ENCODE data around the gene FGR.

FGR gene

GRCh38 chr1:27572679-27573426, 62.1 kb downstream of the FGR start:
- Histone ChIP-seq H3K27me3 (ENCODE audit: control insufficient read depth, low read length) (peaks cover 16% of the 10 kb centered on the region; the same call in 1 of the 2 replicates), H3K4me1 (ENCODE audit: control insufficient read depth, low read length) (peaks cover 57% of the 10 kb centered on the region), H3K79me2 (ENCODE audit: control insufficient read depth, low read length) (no peaks in the 10 kb centered on the region; the same call in 1 of the 2 replicates), H3K9me2 (replicated peaks; ENCODE audit: control insufficient read depth, low read length) (no peaks in the 10 kb centered on the region), H3K36me3 (ENCODE audit: control insufficient read depth, low read length) (no peaks in the 10 kb centered on the region), H3K4me3 (ENCODE audit: low read length) (no peak overlapping the region), H3F3A (ENCODE audit: control insufficient read depth, insufficient read depth) (peaks cover 8% of the 10 kb centered on the region; the same call in 1 of the 2 replicates), H3K4me2 (ENCODE audit: low read length) (no peak overlapping the region), H4K20me1 (ENCODE audit: control insufficient read depth, insufficient read depth, low read depth, low read length) (peaks cover 20% of the 10 kb centered on the region; the same call in 1 of the 2 replicates), H3K9me3 (ENCODE audit: control insufficient read depth, insufficient read depth, low read length) (no peaks in the 10 kb centered on the region), H3K27ac (ENCODE audit: low read depth, low read length) (no peak overlapping the region)
- TF ChIP-seq EZH2phosphoT487 (IDR thresholded peaks at IDR 0.05; ENCODE audit: borderline replicate concordance, low read length) (no peak), CTCF (IDR thresholded peaks at IDR 0.05; ENCODE audit: low read depth, low read length, poor library complexity, severe bottlenecking) (no peak)

GRCh38 chr1:27572019-27572678, 62.8 kb downstream of the FGR start:
- Histone ChIP-seq H4K20me1 (ENCODE audit: control insufficient read depth, insufficient read depth, low read depth, low read length) (peaks cover 20% of the 10 kb centered on the region; the same call in 1 of the 2 replicates), H3K27me3 (ENCODE audit: control insufficient read depth, low read length) (peaks cover 16% of the 10 kb centered on the region; the same call in 1 of the 2 replicates), H3K4me3 (ENCODE audit: low read length) (no peak overlapping the region), H3K27ac (ENCODE audit: low read depth, low read length) (no peak overlapping the region), H3K36me3 (ENCODE audit: control insufficient read depth, low read length) (no peaks in the 10 kb centered on the region), H3K4me1 (ENCODE audit: control insufficient read depth, low read length) (peaks cover 54% of the 10 kb centered on the region), H3K79me2 (ENCODE audit: control insufficient read depth, low read length) (no peaks in the 10 kb centered on the region; the same call in 1 of the 2 replicates), H3K9me3 (ENCODE audit: control insufficient read depth, insufficient read depth, low read length) (no peaks in the 10 kb centered on the region), H3K9me2 (replicated peaks; ENCODE audit: control insufficient read depth, low read length) (no peaks in the 10 kb centered on the region), H3K4me2 (ENCODE audit: low read length) (no peak overlapping the region), H3F3A (ENCODE audit: control insufficient read depth, insufficient read depth) (peaks cover 8% of the 10 kb centered on the region; the same call in 1 of the 2 replicates)
- TF ChIP-seq EZH2phosphoT487 (IDR thresholded peaks at IDR 0.05; ENCODE audit: borderline replicate concordance, low read length) (no peak), CTCF (IDR thresholded peaks at IDR 0.05; ENCODE audit: low read depth, low read length, poor library complexity, severe bottlenecking) (no peak)

GRCh38 chr1:27571439-27572018, 63.5 kb downstream of the FGR start:
- Histone ChIP-seq H3K27me3 (ENCODE audit: control insufficient read depth, low read length) (peaks cover 16% of the 10 kb centered on the region; the same call in 1 of the 2 replicates), H3K4me3 (ENCODE audit: low read length) (no peak overlapping the region), H4K20me1 (ENCODE audit: control insufficient read depth, insufficient read depth, low read depth, low read length) (peaks cover 16% of the 10 kb centered on the region; the same call in 1 of the 2 replicates), H3F3A (ENCODE audit: control insufficient read depth, insufficient read depth) (peaks cover 8% of the 10 kb centered on the region; the same call in 1 of the 2 replicates), H3K9me2 (replicated peaks; ENCODE audit: control insufficient read depth, low read length) (no peaks in the 10 kb centered on the region), H3K4me1 (ENCODE audit: control insufficient read depth, low read length) (peaks cover 48% of the 10 kb centered on the region), H3K4me2 (ENCODE audit: low read length) (no peak overlapping the region), H3K36me3 (ENCODE audit: control insufficient read depth, low read length) (no peaks in the 10 kb centered on the region), H3K79me2 (ENCODE audit: control insufficient read depth, low read length) (no peaks in the 10 kb centered on the region), H3K9me3 (ENCODE audit: control insufficient read depth, insufficient read depth, low read length) (no peaks in the 10 kb centered on the region), H3K27ac (ENCODE audit: low read depth, low read length) (no peak overlapping the region)
- TF ChIP-seq EZH2phosphoT487 (IDR thresholded peaks at IDR 0.05; ENCODE audit: borderline replicate concordance, low read length) (no peak), CTCF (IDR thresholded peaks at IDR 0.05; ENCODE audit: low read depth, low read length, poor library complexity, severe bottlenecking) (no peak)

Data from DOHH2 (cell line).